Liver (tissue), 3 donors: ENCODE results near the gene CTNNA2.

Source experiments
- EGR1 ChIP-seq, 2 donors: IDR thresholded peaks; 2 replicates each; pipeline ENCODE4 v1.6.1; 2016 to 2018; ENCODE audit warnings: antibody characterized with exemption in 2 of 2, low read depth in 2 of 2
- HNF4G ChIP-seq: IDR thresholded peaks from 2 replicates; pipeline ENCODE4 v1.6.1; 2016; ENCODE audit warnings: antibody characterized with exemption
- RXRA ChIP-seq, 2 donors: IDR thresholded peaks; 2 replicates each; pipeline ENCODE4 v1.6.1; 2017 to 2018; ENCODE audit warnings: antibody characterized with exemption in 2 of 2, mild to moderate bottlenecking in 1 of 2
- TF ChIP-seq, protein P1 (sequence below): IDR thresholded peaks from 2 replicates; pipeline ENCODE4 v1.6.1; 2016; ENCODE audit warnings: antibody characterized with exemption, mild to moderate bottlenecking
- TF ChIP-seq, protein P2 (sequence below): fragments of 150-350 bp; IDR thresholded peaks from 2 replicates; pipeline ENCODE4 v1.5.1; 2017; ENCODE audit warnings: improper control_type of control experiment, low read depth, low read length; ENCODE audit not compliant: missing input control
- donor health status: healthy.
- donor health status: healthy.

DNA sequence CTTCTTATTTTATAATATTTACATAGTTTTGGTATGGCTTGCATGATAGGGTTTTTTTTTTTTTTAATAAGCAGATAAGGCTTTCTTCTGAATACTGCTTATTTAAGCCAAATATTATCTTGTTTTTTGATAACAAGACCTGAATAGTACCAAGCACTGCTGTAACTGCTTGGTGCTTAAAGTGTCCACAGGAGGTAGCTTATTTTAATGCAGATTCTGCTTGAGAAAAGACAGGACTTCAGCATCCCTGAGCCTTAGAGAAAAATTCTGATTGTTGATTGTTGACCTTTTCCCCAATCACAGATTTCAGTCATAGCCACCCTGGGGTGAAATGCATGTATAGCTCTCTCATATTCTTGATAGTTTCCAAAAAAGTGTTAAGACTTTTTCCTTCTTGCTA is 336.4 kb downstream of the CTNNA2 start:
- TF ChIP-seq, protein P1, sequence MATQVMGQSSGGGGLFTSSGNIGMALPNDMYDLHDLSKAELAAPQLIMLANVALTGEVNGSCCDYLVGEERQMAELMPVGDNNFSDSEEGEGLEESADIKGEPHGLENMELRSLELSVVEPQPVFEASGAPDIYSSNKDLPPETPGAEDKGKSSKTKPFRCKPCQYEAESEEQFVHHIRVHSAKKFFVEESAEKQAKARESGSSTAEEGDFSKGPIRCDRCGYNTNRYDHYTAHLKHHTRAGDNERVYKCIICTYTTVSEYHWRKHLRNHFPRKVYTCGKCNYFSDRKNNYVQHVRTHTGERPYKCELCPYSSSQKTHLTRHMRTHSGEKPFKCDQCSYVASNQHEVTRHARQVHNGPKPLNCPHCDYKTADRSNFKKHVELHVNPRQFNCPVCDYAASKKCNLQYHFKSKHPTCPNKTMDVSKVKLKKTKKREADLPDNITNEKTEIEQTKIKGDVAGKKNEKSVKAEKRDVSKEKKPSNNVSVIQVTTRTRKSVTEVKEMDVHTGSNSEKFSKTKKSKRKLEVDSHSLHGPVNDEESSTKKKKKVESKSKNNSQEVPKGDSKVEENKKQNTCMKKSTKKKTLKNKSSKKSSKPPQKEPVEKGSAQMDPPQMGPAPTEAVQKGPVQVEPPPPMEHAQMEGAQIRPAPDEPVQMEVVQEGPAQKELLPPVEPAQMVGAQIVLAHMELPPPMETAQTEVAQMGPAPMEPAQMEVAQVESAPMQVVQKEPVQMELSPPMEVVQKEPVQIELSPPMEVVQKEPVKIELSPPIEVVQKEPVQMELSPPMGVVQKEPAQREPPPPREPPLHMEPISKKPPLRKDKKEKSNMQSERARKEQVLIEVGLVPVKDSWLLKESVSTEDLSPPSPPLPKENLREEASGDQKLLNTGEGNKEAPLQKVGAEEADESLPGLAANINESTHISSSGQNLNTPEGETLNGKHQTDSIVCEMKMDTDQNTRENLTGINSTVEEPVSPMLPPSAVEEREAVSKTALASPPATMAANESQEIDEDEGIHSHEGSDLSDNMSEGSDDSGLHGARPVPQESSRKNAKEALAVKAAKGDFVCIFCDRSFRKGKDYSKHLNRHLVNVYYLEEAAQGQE, result no peak
- no peak for TF ChIP-seq HNF4G
- no peak for TF ChIP-seq EGR1 (IDR thresholded peaks at IDR 0.05; ENCODE audit: low read depth in 2 of 2)
- TF ChIP-seq, protein P2, sequence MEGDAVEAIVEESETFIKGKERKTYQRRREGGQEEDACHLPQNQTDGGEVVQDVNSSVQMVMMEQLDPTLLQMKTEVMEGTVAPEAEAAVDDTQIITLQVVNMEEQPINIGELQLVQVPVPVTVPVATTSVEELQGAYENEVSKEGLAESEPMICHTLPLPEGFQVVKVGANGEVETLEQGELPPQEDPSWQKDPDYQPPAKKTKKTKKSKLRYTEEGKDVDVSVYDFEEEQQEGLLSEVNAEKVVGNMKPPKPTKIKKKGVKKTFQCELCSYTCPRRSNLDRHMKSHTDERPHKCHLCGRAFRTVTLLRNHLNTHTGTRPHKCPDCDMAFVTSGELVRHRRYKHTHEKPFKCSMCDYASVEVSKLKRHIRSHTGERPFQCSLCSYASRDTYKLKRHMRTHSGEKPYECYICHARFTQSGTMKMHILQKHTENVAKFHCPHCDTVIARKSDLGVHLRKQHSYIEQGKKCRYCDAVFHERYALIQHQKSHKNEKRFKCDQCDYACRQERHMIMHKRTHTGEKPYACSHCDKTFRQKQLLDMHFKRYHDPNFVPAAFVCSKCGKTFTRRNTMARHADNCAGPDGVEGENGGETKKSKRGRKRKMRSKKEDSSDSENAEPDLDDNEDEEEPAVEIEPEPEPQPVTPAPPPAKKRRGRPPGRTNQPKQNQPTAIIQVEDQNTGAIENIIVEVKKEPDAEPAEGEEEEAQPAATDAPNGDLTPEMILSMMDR, result no peak
- no peak for TF ChIP-seq RXRA (IDR thresholded peaks at IDR 0.05)
